GM21367 (cell line): ENCODE data around the gene ACBD4.

Experiments used
- ATAC-seq: cut with Tn5 transposase; IDR thresholded peaks from one replicate; pipeline ENCODE4 v1.9.1; 2021; ENCODE audit not compliant: unreplicated experiment

ACBD4 gene, protein sequence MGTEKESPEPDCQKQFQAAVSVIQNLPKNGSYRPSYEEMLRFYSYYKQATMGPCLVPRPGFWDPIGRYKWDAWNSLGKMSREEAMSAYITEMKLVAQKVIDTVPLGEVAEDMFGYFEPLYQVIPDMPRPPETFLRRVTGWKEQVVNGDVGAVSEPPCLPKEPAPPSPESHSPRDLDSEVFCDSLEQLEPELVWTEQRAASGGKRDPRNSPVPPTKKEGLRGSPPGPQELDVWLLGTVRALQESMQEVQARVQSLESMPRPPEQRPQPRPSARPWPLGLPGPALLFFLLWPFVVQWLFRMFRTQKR

DNA sequence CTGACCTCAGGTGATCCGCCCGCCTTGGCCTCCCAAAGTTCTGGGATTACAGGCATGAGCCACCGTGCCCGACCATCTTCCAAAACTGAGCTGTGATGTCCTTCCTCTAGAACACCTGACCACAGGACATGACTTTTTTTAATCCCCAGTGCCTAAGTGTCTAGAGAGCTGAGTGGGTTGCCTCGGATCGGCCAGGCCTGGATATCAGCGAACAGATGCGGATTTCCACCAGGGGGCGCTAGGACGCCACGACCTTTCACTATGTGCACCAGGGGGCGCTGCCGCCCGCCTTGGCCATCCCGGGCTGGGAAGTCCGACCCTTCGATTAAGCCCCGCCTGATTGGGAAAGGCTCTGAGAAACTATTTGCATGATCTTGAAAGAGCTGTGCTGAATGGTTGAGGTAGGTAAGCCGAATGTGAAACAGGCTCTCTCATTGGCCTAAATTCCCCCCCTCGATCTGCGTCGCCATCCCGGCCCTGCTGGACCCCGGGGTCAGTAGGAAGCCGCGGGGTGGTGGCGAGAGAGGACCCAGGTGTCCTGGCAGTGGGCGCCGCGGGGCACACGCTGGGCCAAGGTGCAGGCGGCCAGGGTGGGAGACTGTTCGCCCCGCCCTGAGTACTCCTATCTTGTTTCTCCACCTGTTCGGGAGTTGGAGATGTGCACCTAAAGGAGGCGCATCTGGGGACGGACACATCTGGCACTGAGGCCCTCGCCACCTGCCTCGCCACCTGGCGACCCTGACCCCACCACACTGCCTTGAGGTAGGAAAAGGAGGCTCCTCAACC is at the start of gene ACBD4:
TSS of gene ACBD4 (plus strand) at position 496 of the 786 bp plus-strand sequence. CDS start 458 bp downstream, outside the sequence.
- peak; percentile 53 for ATAC-seq

DNA sequence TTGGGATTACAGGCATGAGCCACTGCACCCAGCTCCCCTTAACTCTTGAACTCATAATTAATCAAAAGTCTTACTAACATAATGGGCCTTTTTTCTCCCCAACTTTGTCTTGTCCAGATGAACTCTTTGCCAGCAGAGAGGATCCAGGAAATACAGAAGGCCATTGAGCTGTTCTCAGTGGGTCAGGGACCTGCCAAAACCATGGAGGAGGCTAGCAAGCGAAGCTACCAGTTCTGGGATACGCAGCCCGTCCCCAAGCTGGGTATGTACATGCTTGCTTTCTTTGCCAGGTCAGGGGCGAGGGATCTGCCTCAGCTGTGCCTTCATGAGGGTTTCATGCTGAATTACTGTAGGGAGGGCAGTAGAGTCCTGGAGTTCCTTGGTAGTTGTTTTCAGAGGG is 49.1 kb upstream of the ACBD4 start:
- ATAC-seq: no peak

DNA sequence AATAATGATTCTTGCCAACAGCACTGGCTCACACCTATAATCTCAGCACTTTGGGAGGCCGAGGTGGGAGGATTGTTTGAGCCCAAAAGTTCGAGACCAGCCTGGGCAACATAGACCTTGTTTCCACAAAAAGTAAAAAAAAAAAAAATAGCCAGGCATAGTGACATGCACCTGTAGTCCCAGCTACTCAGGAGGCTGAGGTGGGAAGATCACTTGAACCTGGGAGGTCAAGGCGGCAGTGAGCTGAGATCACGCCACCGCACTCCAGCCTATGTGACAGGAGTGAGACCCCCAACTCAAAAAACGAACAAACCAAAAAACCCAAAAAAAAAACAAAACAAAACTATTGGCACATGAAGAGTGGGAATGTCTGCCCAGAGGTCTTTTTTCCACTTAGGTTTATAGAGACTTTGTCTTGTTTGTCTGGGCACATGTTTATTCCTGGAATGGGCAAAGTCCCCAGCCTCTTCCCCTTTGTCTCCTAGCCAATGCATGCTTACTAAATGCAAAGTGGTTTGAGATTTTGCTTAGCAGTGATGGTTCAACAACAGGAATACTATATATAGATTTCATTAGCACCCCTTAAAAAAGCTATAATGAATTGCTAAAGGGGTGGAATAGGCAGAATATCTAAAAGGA is 48.5 kb upstream of the ACBD4 start:
- ATAC-seq: no peak

DNA sequence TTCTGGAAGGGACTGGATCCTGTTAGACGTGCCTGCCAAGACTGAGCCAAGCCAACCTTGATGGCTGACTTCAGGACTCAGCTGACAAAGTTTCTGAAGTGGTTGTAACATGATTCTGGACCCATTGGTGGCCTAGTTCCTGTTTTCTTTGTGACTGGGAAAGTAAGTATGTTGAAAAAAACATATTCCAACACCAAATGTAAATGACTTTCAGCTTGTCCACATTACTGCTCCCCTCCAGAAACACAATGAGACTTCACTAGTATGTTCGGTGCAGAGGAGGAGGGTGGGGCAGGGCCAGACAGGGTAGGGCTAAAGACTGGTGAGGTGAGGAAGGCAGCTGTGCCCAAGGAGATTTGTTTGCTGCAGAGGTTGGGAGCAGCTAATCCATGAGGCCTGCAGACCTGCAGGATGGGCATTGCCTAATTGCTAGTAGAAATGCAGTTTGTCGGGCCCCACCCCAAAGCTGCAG is 47.9 kb upstream of the ACBD4 start:
- ATAC-seq: no peak

DNA sequence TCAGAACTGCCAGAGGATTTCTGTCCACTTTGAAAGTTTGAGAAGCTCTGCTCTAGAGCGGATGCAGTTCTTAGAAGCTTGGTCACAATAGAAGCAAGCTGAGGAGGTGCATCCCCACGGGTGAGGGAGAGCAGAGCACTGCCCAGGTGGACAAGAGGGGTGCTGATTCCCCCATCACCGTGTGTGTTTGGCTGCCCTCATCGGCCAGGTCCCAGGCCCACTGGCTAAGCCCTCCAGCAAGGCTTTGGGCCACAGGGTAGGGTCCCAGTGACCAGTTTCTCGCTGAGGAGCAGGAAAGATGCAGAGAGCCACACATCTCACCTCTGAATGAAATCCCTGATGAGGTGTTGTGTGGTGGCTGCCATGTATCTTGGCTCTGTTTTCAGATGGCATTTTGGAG is 47.5 kb upstream of the ACBD4 start:
- ATAC-seq: no peak

DNA sequence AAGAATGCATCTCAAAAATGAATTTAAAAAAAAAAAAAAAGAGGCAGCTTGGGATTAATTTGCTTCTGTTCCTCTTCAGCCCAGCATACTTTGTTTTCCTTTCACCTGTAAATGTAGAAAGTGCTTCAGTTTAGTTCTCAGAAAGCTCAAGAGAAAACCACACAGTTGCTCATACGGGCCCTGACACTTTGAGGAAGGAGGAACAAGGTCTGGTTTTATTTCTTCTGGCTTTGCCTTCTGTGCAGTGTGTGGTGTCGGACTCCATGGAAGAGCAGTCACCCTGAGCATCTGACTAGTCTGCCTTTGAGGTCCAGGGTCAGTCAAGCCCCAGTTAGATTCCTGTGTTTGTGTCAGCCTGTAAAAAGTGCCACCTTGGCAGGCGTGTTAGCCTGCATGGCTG is 46.7 kb upstream of the ACBD4 start:
- no peak for ATAC-seq

DNA sequence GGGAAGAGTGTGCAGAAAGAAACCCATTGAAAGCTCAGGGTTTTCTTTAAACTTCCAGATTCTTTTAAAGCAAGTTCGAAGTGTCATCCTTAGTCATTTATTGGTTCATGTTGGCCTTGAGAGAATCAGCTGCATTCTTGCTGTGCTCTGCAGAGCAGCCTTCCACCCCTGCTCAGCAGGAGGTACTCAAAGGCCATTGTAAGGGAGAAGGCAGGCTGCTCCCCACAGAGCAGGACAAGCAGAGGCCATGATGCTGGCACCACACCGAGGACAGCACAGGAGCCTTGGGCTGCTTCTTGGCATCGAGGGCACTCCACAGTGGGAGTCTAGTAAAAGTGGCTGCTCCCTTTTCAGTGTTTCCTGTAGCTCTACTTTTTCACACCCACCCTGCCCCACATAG is 44.8 kb upstream of the ACBD4 start:
- no peak for ATAC-seq

DNA sequence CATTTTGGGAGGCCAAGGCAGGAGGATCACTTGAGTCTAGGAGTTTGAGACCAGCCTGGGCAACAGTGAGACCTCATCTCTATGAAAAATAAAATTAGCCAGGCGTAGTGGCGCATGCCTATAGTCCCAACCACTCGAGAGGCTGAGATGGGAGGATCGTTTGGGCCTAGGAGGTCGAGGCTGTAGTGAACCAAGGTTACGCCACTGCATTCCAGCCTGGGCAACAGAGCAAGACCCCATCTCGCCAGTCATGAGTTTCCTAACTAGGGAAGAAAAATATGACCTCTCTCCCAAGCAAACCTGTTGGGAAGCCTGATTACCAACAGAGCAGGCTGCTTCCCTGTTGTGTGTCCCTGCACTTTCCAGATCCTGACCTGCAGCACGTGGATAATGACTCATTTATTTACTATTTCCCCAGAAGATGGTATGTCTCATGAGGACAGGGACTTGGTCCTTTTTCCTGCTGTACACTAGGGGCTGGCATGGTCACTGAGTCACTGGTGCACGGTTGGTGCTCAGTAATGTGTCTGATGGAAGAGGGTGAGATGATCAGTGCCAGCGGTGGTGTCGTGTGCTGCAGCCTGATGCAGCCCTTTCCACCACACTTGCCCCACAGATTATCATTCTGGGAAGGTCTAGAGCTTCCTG is 43.6 kb upstream of the ACBD4 start:
- no peak for ATAC-seq

DNA sequence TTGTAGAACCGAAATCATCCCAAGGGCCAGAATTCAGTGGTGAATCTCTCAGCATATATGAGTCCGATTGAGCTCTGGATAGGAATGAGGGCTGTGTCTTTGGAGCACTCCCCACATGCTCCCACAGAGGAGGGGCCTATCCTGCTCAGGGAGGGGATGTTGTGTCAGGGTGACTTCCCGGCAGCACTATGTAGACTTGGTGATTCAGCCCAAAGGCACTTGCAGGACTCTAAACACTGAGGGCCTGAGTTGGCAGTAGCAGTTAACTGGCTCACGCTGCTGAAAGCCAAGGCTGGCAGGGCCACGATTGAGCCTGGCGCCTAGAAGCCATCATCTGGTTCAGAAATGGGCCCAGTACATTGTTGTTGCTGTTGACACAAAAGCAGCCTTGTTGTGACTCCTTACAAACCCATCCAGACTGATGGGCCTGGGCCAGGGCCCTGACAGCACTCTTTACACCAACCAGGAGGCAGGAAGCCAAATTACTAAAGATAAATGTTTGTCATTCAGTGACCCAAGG is 42.5 kb upstream of the ACBD4 start:
- ATAC-seq: no peak

DNA sequence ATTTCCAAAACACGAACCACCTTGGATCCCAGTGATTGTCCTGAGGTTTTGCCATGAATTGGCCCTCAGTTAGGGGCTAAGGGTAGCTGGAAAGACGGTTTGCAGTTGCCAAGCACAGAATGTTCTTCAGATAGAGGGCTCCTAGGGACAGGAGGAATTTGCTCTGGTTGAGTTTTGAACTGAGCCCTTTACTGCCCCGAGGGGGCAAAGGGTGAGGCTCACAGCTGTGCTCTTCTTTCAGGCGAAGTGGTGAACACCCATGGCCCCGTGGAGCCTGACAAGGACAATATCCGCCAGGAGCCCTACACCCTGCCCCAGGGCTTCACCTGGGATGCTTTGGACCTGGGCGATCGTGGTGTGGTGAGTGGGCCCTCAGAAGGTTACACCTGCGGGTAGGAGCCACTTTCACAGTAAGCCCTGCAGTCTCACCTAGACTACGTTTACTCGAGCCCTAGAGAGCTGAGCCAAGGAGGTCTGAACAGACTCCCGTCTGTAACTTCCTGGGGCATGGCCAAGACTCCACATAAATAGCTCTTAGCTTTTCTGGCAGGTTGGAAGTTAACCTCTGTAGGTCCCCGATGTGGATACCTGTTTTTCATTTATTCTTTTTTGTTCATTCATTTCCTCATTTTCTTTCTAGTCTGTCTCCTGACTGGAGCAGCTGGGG is 41.9 kb upstream of the ACBD4 start:
- ATAC-seq: no peak

DNA sequence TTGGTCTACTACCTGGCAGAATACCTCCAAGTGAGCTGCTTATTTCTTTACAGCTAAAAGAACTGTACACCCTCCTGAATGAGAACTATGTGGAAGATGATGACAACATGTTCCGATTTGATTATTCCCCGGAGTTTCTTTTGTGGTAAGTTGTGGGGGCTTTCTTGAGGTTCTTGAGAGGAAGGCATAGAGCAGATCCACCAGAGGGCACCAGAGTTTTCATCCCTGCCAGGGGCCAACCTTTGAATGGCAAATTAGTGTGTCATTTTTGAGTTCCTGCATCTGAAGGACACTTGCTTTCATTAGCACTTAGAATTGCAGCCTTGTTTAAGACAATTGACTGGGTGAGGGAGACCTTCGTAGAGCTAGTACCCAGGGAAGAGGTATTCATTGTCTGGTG is 39.3 kb upstream of the ACBD4 start:
- no peak for ATAC-seq

DNA sequence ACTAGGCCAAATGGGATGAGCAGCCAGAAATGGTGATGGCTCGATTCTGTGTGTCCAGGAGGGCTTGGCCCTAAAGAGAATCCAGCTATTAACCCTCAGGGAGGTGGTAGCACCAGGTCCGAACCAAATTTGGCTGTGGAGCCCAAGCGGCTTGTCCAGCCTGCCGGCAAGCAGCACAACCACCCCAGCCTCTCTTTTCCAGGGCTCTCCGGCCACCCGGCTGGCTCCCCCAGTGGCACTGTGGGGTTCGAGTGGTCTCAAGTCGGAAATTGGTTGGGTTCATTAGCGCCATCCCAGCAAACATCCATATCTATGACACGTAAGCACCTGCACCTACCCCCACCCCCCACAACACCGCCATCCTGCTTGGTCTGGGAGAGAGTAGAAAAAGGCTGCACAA is 38.6 kb upstream of the ACBD4 start:
- no peak for ATAC-seq

DNA sequence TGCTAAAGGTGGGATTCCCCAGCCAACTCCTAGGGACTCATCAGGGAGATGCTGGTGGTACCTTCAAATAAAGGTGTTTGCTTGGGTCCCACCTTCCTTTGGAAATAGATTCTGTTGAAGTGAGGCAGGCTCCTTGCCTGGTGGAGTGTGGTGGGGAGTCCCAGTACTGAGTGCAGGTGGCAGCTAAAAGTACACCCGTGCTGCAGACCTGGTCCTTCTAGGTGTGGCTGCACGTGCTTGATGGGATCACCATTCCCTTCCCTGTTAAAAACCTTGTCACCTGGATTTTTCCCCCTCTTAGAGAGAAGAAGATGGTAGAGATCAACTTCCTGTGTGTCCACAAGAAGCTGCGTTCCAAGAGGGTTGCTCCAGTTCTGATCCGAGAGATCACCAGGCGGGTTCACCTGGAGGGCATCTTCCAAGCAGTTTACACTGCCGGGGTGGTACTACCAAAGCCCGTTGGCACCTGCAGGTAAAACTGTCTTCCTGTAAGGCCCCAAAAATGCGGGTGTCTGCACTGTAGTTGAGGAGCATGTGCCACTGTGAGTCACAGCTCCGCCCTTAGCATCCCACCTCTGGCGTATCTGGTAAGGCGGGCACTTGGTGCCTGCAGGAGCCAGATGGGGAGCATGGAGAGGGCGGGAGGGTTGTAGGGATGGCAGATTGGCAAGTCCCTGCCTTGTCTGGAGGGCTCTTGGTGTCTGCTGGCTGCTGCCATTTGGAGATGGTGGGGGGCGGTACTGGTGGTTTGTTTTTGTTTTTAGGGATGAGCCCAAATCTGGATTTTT is 37.2 kb upstream of the ACBD4 start:
- ATAC-seq: no peak

DNA sequence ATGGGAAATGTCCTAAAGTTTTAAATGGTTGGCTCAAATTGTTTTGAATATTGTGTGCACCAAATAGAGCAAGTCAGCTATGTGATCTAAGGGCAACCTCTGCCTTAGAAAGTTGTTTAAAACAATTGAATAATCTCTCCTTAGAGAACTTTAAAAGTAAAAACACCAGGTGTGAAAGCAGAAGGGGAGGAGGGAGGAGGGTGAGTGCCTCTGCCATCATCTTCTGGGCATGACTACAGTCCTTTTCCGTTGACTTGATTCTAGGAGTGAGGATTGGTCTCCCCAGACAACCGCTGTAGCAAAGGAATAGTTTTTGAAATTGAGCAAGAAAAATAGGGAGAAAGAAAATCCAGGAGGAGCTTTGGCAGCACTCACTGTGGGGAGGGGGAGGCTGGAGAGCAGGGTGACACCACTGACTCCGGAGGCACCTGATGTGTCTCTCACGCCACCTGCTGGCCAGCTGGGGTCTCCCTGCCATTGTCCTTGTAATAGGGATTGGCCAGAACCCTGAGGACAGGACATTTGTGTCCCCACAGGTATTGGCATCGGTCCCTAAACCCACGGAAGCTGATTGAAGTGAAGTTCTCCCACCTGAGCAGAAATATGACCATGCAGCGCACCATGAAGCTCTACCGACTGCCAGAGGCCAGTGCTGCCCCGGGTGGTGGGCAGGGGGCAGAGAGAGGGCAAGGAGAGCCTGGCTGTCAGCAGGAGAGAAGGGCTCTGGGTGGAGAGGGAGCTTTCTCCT is 36.4 kb upstream of the ACBD4 start:
- ATAC-seq: no peak

DNA sequence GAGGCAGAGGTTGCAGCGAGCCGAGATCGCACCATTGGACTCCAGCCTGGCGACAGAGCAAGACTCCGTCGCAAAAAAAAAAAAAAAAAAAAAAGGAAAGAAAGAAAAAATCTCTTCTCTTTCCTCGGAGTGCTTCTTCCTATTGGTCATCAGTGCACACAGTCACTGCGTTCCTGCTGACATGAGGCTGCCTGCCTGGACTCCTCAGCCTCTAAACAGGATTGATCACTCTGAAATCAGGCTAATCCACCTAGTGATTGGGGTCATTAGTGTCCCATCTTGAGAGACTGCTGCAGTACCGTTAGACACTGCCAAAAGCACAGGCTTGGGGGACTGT is 34.0 kb upstream of the ACBD4 start:
- no peak for ATAC-seq

DNA sequence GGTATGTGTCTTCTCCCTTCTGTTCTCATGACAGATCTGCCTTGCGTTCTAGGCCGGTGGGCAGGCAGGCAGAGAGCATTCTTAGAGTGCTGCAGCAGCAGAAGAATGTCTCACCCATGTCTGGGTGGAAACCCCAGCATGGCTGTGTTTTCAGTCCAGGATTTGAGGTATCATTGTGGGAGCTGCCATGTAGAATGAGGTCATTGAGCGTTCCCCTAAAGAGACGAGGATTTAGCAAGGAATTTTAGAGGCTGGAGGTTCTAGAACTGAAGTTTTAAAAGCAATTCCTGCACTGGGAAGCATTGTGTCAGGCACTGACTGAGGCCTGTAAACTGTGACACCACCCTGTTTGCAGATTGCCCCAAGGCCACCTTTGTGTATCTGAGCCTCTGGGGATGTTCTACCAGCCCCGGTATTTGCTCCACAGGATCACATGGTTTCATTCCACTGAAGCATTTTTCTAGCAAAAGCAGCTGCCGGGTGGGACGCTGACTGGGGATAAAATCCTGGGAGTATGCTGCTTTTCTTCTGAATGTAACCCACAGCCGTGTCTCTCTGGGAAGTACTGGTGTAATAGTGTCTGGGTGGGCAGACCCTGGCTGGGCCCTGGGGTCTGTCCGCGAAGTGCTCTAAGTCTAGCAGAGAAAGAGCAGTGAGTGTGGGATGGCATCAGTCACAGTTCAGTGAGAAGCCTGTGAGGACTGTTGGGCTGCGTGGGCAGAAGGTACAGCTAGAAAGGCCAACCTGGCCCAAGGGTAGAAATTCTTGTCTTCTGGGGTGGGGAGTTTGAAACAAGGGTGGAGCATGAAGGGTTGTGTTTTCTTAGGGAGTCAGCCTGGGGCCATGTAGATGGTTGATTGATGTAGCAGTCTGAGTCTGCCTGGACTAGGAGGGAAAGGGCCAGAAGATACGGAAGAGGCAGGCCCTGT is 33.3 kb upstream of the ACBD4 start:
- no peak for ATAC-seq

DNA sequence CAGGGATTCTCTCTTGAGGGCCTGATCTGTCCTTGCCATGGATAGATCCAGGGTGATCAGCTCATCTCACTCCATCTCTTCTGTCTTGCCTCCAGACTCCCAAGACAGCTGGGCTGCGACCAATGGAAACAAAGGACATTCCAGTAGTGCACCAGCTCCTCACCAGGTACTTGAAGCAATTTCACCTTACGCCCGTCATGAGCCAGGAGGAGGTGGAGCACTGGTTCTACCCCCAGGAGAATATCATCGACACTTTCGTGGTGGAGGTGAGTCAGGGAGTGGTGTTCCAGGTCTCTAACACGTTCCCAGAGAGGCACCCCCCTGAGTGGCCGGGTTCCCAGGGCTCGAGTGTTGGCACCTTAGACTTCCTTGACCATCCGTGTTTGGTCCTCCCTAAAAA is 32.6 kb upstream of the ACBD4 start:
- ATAC-seq: no peak

DNA sequence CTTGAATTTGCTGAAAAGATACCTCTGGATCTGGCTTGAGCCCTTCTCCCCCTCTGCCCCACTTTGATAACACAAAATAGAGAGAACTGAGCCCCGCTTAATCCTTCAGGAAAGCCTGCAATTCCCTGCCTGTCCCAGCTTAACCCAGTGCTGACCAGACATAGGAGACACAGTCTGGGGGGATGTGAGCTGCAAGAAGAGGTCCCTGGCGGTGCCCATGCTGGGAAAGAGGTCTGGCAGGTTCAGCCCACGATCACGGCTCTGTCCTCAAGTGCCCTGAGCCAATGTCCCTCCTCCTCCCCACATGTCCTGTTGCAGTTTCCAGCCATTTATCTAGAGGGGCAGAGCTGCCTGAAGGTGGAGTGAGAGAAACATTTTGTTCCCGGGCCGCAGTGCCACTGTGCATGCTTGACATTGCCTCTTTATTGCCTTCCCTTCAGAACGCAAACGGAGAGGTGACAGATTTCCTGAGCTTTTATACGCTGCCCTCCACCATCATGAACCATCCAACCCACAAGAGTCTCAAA is 32.2 kb upstream of the ACBD4 start:
- ATAC-seq: no peak
